Activated CD8-positive, alpha-beta T cell treated with anti-CD3 and anti-CD28 coated beads for 36 hours (primary cell): ENCODE measurements around the gene RNASE2. TPM values are rescaled to one million over a fixed set of nuclear protein-coding genes. Genes with fewer than 3 reads are reported as not detected.
"Not testable (repeated sequence)": the region's sequence is repeated elsewhere in the genome, so short reads cannot be mapped to it uniquely, and the experiment has no call there.

ENCODE experiments used
- ATAC-seq: fragments of 200-7000 bp; cut with Tn5 transposase; one replicate; pipeline ENCODE4 v1.10.0; 2021; ENCODE audit warnings: mild to moderate bottlenecking, moderate library complexity
- CTCF ChIA-PET: fragments of 350-600 bp; sonication (Branson Sonifier 250); formaldehyde crosslinking; loops from one replicate; lab custom pipeline; 2021; ENCODE audit warnings: antibody characterized with exemption; lab: Charles Lee
- POLR2A ChIA-PET: fragments of 350-600 bp; sonication (Branson Sonifier 250); formaldehyde crosslinking; loops from one replicate; lab custom pipeline; 2021; ENCODE audit warnings: antibody characterized with exemption; lab: Charles Lee
- DNase-seq: peaks from one replicate; pipeline ENCODE4 v3.0.0-alpha.2; 2020
- H3K27ac Mint-ChIP-seq: one replicate; pipeline ENCODE4 v1.8.0; 2021; ENCODE audit warnings: mild to moderate bottlenecking, mixed read lengths
- H3K27me3 Mint-ChIP-seq: one replicate; pipeline ENCODE4 v1.8.0; 2021; ENCODE audit warnings: mixed read lengths
- H3K36me3 Mint-ChIP-seq: one replicate; pipeline ENCODE4 v1.8.0; 2021; ENCODE audit warnings: low read depth, mixed read lengths
- H3K4me1 Mint-ChIP-seq: one replicate; pipeline ENCODE4 v1.8.0; 2021; ENCODE audit warnings: low read depth, mixed read lengths
- H3K4me3 Mint-ChIP-seq: one replicate; pipeline ENCODE4 v1.8.0; 2021; ENCODE audit warnings: mild to moderate bottlenecking, moderate library complexity, mixed read lengths
- H3K9me3 Mint-ChIP-seq: one replicate; pipeline ENCODE4 v1.8.0; 2021; ENCODE audit warnings: mixed read lengths
- intact Hi-C: fragments of 100-400 bp; cut with micrococcal nuclease; formaldehyde crosslinking; loops from one replicate; pipeline ENCODE4 v1.10.0; 2022
- total RNA-seq, 2 experiments: library from RNA; stranded (reverse); gene quantifications; one replicate each; pipeline ENCODE4 v1.2.3, GENCODE V29; 2021
- TF ChIP-seq, protein P1 (sequence below): fragments of 200-600 bp; IDR thresholded peaks from one replicate; pipeline ENCODE4 v1.8.0; 2022; ENCODE audit warnings: antibody characterized with exemption, mild to moderate bottlenecking

Gene RNASE2
- total RNA-seq = not detected

DNA sequence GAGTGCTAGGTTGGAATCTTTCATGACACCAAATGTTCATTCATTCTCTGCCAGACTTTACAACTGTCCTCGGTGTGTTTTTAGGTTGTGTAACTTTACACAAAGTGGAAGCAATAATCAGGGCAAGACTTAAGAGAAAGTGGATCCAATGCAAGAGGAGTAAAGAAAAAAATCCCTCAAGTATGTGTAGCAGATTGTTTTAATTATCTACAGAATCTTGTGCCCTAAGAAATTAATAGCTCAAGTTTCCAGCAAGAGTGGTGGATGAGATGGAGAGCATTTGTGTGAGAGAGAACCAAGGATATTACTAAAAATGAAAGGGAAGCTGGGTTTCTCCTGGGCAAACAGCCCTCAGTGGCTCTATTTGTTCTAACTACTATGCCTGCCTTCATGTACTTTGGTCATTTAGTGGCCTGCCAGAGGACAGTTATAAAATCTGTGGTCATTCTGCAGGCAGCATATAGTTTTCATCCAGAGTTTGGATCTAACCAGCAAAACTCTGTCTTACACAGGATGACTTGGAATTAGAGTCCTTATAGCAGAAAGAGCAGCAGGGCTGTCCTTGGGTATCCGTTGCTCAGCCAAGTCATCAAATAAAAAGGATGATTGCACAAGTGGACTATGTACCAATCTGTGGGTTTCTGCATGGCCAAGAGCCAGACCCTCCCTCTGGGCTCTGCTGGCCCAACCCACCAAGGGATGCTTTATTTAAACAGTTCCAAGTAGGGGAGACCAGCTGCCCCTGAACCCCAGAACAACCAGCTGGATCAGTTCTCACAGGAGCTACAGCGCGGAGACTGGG, at the start of gene RNASE2:
Gene RNASE2 (plus strand): TSS at position 752 of the 802 bp plus-strand sequence. CDS start 285 bp downstream, outside the sequence.
- intact Hi-C loops, H3K27ac Mint-ChIP-seq, H3K4me3 Mint-ChIP-seq, ATAC-seq, H3K4me1 Mint-ChIP-seq, H3K9me3 Mint-ChIP-seq, DNase-seq, POLR2A ChIA-PET, H3K36me3 Mint-ChIP-seq: not testable (repeated sequence)
- CTCF ChIA-PET = interaction anchor here (3.8 kb wide), 1 partner anchor 16 kb away, joined by 22 read pairs; no protein-coding TSS in a partner anchor
- peaks cover 17% of the 10 kb centered on the region for H3K27me3 Mint-ChIP-seq

DNA sequence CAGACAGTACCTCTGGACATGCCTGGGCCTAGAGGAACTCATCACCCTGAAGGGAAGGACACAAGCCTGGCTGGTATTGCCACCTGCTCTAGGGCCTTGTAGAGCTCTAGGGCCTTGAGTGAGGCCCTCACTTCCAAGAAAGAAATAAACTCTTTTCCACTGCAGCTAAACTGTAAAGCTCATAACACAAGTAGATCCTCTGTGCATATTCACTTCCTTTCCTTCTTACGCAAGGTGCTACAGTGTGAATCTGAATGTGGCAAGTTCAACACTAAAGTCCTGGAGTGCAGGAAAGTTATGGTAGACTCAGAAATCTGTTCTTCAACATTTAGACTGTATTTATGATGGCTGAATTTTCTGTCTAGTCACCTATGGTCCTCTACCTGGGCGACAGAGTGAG, 49.6 kb upstream of the RNASE2 start:
- ChIA-PET POLR2A (no interaction called here), CTCF (interaction anchor here (1.2 to 1.4 kb wide), 2 partner anchors 47 to 65 kb away, joined by 3 read pairs; no protein-coding TSS in a partner anchor)
- no peaks in the 10 kb centered on the region for H3K36me3 Mint-ChIP-seq
- intact Hi-C loops = no loop called here
- H3K9me3 Mint-ChIP-seq = no peaks in the 10 kb centered on the region
- no peak overlapping the region for H3K27ac Mint-ChIP-seq
- TF ChIP-seq, protein P1, sequence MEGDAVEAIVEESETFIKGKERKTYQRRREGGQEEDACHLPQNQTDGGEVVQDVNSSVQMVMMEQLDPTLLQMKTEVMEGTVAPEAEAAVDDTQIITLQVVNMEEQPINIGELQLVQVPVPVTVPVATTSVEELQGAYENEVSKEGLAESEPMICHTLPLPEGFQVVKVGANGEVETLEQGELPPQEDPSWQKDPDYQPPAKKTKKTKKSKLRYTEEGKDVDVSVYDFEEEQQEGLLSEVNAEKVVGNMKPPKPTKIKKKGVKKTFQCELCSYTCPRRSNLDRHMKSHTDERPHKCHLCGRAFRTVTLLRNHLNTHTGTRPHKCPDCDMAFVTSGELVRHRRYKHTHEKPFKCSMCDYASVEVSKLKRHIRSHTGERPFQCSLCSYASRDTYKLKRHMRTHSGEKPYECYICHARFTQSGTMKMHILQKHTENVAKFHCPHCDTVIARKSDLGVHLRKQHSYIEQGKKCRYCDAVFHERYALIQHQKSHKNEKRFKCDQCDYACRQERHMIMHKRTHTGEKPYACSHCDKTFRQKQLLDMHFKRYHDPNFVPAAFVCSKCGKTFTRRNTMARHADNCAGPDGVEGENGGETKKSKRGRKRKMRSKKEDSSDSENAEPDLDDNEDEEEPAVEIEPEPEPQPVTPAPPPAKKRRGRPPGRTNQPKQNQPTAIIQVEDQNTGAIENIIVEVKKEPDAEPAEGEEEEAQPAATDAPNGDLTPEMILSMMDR = no peak
- peaks cover 15% of the 10 kb centered on the region for H3K27me3 Mint-ChIP-seq
- no peaks in the 10 kb centered on the region for H3K4me1 Mint-ChIP-seq
- ATAC-seq (no peak), DNase-seq (no peak)
- no peak overlapping the region for H3K4me3 Mint-ChIP-seq

DNA sequence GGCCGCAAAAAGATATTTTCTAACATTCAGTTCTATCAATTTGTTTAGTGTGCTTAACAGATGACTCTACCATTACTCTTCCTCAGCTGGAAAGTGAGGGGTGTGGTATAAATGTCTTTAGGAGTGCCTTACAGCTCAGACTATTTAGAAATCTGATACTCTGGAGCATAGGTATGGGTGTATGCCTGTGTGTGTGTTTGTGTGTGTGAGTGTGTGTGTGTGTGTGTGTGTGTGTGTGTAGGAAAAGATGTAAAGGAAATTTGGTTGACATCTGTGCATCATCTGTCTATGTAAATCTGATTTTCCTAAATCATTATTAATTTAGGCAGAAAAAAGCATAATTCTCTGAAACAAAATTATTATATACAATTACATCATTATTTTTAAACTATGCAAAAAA, 48.1 kb upstream of the RNASE2 start:
- ATAC-seq (no peak), DNase-seq (no peak)
- Mint-ChIP-seq H3K27me3 (peaks cover 18% of the 10 kb centered on the region), H3K36me3 (no peaks in the 10 kb centered on the region), H3K9me3 (no peaks in the 10 kb centered on the region), H3K27ac (no peak overlapping the region), H3K4me3 (no peak overlapping the region), H3K4me1 (no peaks in the 10 kb centered on the region)
- TF ChIP-seq, protein P1 = no peak
- intact Hi-C loops = no loop called here
- CTCF ChIA-PET = interaction anchor here (0.7 kb wide), 1 partner anchor 64 kb away, joined by 3 read pairs; no protein-coding TSS in a partner anchor
- POLR2A ChIA-PET = no interaction called here

DNA sequence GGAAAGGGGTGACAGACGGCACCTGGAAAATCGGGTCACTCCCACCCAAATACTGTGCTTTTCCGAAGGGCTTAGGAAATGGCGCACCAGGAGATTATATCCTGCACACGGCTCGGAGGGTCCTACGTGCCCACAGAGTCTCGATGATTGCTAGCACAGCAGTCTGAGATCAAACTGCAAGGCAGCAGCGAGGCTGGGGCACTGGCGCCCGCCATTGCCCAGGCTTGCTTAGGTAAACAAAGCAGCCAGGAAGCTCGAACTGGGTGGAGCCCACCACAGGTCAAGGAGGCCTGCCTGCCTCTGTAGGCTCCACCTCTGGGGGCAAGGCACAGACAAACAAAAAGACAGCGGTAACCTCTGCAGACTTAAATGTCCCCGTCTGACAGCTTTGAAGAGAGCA, 44.5 kb upstream of the RNASE2 start:
- CTCF ChIA-PET, H3K27ac Mint-ChIP-seq, POLR2A ChIA-PET, ATAC-seq, intact Hi-C loops, DNase-seq, H3K9me3 Mint-ChIP-seq, H3K4me1 Mint-ChIP-seq, H3K36me3 Mint-ChIP-seq, H3K4me3 Mint-ChIP-seq: not testable (repeated sequence)
- peaks cover 18% of the 10 kb centered on the region for H3K27me3 Mint-ChIP-seq

DNA sequence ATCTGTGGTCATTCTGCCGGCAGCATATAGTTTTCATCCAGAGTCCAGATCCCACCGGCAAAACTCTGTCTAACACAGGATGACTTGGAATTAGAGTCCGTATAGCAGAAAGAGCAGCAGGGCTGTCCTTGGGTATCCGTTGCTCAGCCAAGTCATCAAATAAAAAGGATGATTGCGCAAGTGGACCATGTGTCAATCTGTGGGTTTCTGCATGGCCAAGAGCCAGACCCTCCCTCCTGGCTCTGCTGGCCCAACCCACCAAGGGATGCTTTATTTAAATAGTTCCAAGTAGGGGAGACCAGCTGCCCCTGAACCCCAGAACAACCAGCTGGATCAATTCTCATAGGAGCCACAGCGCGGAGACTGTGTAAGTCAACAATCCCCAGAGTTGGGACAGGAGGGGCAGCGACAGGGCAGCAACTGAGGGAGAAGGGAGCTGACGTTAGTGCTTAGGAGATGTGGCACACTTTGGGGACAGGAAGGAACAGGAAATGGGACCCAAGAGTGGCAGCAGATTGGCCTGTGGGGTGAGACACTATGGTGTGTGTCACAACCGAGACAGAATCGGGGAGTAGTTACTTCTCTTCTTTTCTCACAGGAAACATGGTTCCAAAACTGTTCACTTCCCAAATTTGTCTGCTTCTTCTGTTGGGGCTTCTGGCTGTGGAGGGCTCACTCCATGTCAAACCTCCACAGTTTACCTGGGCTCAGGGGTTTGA, 36.1 kb upstream of the RNASE2 start:
- H3K4me1 Mint-ChIP-seq, DNase-seq, intact Hi-C loops, H3K36me3 Mint-ChIP-seq, CTCF ChIA-PET, POLR2A ChIA-PET, H3K9me3 Mint-ChIP-seq, ATAC-seq, H3K4me3 Mint-ChIP-seq, H3K27ac Mint-ChIP-seq: not testable (repeated sequence)
- H3K27me3 Mint-ChIP-seq = peaks cover 28% of the 10 kb centered on the region

DNA sequence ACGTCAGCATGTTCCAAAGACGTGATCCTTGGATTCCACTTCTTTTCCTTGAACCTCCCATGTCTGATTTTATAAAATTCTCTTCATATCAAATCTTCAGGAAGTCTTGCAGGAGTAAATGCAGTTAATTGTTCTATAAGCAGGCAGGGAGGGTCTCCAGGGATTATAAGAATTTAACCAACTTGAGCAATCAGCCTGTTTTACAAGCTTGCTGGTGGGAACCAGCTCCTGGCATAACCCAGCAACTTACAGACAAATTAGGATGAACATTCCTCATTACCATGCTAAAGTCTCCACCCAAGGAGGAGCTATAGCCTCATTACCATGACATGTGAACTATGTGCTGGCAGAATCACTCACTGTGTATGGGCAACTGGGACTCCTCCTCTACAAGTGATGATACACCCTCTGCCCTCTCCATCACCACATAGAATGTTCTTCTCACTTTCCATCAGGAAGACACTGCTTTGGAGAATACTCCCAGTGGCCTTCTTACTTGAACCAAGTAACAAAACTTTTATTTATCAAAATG, 31.5 kb upstream of the RNASE2 start:
- CTCF ChIA-PET, H3K4me1 Mint-ChIP-seq, H3K9me3 Mint-ChIP-seq, H3K4me3 Mint-ChIP-seq, intact Hi-C loops, H3K36me3 Mint-ChIP-seq, DNase-seq, H3K27ac Mint-ChIP-seq, ATAC-seq, POLR2A ChIA-PET: not testable (repeated sequence)
- H3K27me3 Mint-ChIP-seq = peaks cover 31% of the 10 kb centered on the region
